NAMALWA (cell line): Measurements from ENCODE around the gene TELO2.
"Not testable (repeated sequence)": the region's sequence is repeated elsewhere in the genome, so short reads cannot be mapped to it uniquely, and the experiment has no call there.

Experiments
- DNase-seq: peaks from one replicate; pipeline ENCODE4 v3.0.0-alpha.2; 2015; ENCODE audit warnings: low spot score

Gene TELO2

DNA sequence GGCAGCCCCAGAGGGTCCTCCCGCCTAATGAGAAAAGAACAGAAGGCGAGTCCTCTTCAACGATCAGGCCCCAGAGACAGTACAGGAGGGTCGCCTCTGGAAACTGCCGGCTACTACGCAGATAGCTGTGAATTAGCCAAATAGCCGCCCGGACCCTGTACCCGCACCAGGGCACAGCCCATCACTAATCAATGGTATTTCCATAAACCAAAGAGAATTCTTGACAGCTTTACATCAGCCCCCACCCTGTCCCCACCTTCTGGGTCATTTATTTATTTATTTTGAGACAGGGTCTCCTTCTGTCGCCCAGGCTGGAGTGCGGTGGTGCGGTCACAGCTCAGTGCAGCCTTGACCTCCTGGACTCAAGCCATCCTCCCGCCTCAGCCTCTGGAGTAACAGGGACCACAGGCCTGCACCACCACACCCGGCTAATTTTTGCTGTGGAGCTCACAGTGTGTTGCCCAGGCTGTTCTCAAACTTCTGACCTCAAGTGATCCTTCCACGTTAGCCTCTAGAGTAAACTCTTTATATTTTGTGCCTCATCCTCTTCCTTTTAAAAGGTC lies 17.5 kb upstream of the TELO2 start:
- DNase-seq: no peak

DNA sequence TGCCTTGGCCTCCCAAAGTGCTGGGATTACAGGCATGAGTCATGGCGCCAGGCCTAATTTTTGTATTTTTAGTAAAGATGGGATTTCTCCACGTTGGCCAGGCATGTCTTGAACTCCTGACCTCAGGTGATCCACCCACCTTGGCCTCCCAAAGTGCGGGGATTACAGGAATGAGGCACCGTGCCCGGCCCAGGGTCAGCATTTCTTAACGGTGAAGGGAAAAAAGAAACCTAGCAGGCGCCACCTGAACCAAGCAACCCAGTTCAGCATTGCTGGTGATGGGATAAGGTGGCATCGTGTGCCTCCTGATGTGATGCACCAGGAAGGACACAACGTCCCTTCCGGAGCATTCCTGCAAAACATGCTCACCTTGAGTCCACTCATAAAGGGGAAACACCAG lies 16.1 kb upstream of the TELO2 start:
- no peak for DNase-seq

DNA sequence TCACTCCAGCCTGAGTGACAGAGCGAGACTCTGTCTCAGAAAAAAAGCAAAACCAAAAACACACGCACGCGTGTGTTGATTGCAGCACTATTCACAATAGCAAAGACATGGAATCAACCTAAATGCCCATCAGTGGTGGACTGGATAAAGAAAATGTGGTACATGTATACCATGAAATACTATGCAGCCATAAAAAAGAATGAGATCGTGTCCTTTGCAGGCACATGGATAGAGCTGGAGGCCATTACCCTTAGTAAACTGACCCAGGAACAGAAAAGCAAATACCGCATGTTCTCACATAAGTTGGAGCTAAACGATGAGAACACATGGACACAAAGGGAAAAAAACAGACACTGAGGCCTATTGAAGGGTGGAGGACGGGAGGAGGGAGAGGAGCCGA lies 14.2 kb upstream of the TELO2 start:
- not testable (repeated sequence) for DNase-seq

DNA sequence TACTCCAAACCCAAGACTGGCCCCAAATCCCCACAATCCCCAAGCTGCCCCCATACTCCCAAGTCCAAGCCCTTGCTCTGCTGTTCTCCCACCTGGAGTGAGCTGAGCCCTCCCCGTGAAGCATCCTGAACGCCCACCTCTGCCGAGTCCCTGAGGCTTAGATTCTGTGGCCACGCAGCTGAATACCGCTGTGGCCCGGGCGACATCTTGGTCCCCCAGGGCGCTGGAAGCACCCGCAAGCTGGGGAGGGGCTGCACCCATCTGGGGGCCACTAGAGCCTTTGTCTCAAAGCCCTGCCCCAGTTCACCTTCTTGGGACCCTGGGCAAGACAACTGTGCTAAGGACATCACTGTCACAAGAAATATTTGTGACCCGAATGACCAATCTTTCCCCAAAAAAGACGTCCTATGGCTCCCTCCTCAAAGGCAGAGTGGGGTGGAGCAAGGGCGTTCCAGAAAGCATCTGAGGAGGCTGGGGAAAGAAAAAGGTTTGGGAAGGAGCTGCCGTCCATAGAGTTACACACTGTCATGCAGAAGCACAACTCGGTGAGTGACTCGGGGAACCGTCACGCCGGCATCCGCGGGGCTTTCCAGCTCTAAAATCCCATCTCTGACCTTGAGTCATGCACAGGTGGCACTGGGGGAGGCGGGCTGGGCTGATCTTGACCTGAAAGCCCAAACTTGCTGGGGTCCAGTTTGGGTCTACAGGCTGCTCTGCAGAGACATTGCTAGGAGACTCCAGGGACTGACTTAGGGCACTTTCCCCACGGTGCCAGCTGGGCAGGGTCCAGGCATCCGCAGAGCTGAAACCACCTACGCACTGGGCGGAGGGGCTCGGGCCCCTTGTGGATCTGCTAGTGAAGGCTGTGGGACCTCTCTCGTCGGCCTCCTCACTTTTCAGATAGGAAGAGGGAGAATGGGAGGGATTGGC lies 11.0 kb upstream of the TELO2 start:
- no peak for DNase-seq

DNA sequence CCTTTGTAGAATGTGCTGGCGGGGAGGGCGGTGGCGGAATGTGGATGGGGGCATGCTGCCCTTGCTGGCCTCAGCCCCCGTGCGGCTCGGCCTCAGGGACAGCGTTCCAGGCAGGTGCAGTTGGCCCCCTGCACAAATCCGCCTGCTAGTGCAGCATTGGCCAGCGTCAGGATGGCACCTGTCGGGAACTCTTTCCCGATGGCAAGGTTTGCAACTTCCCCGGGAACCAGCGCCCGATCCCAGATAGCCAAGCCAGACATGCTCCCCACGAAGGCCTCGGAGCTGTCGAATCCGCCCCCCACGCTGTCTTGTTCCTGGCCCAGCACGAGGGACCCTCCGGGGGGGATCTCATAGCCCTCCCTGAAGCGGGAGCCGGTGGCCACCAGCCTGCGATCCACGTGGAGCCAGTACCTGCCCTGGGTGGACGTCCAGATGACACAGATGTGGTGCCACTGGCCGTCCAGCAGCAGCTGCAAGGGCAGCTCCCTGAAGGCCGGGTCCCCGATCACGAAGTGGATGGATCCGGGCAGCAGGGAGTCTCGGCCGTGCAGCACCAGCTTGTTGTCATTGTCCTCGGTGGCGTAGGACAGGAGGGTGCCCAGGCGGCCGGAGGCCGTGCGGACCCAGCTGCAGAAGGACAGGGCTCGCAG lies 7.2 kb upstream of the TELO2 start:
- no peak for DNase-seq

DNA sequence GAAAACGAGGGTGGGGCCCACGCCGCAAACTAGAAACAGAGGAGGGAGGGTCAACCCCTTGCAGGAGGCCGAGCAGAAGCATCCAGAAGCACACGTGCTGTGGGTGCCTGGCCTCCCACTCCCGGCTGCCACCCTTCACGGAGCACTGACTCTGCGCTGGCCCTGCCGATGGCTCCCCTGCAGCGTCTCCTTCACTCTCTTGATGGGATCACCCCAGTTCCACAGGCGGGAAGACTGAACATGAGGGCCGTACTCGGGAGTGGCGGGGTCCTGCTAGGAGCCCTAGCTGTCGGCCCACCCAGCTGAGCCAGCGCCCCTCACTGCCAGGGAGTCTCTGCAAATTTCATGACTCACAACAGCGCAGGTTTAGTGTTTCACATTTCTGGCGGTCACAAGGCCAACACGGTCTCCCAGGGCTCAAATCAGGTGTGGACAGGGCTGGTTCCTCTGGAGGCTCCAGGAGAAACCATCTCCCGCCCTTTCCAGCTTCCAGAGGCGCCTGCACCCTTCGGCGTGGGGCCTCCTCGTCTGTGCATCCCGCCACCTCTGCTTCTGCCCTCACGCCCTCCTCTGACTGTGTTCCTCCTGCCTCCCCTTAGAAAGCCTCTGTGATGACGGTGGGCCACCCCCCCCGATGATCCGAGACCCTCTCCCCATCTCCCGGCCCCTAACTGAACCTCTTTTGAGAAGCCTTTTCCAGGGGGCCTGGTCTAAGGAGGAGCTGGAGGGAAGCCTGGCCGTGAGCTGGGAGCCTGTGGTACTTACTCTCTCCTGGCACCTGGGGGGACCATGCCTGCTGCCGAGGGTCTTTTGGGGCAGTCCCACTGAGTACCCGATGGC lies 6.4 kb upstream of the TELO2 start:
- no peak for DNase-seq

DNA sequence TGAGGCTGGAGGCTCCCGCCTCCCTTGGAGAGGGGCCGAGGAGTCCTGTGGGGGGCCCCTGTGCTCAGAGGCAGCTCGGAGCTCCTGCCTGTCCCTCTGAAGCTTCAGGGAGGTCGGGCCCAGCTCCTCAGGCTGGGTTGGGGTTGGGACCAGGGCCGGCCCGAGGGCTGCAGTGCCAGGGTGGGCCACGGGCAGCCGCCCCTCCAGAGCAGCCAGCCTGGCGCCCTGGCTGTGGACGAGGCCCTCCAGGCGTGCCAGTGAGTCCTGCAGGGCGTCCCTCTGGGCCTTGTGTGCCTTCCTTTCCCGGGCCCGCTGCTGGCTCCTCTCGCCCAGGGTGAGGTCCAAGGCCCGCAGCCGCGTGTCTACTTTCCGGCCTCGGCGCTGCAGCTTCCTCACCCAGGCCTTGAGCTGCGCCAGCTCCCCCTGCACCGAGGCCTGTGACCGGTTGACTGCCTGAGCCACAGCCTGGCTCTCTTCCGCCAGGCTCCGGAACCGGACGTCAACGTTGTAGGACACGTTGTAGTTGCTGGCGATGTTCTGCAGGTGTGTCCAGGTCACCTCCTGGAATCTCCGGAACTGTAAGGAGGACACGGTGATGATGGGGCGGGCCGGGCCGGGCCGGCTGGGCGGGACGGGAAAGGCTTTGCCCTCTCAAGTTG lies 5.6 kb upstream of the TELO2 start:
- no peak for DNase-seq

DNA sequence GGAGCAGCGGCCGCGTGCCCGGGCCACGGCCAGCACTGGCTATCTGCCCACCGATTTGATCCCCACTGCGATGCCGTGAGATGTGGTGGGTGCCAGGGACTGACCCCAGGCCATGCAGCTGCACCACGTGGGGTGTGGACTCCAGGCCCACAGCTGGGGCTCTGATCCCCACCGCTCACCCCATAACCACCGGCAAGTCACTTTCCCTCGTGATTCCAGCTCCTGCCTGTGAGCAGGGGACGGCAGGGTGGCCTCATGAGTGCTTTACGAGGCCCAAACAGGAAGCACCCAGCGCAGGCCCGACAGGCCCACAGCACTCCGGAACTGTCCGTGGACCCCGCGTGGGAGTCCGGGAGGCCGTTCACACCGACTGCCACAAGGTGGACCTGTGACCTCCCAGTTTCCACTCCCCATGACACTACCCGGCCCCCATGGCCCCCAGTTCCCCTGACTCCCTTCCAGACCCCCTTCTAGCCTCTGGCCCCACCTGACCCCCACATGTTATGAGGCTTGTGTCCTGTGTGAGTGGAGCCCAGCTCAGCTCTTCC lies 5.0 kb upstream of the TELO2 start:
- DNase-seq: no peak

DNA sequence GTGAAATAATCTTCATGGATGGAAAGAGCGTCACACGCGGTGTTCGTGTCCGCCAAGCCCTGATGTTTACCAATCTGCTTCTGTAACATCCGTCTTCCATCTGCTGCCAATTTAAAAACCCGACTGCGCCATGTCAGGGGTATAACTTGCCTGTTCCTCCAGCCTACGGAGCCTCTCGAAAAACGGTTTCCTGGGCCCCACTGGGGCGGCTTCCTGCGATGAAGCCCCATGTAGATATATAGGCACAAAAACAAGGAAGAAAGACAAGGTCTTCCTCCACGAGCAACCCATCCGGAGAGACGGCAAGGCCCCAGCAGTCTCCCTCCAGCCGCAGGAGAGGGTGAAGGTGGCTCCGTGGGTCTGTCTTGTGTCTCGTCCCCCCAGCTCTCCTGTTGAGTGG lies 4.5 kb upstream of the TELO2 start, which contains the start of gene PTX4:
TSS of gene PTX4 (minus strand) at position 326 of the 400 bp plus-strand sequence. CDS start at position 291, 35 bp downstream.
- DNase-seq: no peak

DNA sequence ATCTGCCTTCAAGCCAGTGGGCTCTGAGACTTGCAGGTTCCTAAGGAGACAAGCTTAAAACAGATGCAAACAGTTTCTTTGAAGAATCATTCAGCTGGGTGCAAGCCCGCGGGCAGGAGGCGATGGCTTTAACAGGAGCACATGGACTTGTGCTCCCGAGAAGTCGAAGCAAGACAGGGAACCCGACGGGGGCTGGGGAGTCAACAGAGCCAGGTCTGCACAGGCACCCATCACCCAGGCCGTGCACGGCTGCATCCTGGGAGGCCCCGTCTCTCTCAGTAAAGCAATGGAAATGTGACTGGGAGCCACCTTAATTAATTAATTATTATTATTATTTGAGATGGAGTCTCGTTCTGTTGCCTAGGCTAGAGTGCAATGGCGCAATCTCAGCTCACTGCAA lies 4.1 kb upstream of the TELO2 start:
- no peak for DNase-seq

DNA sequence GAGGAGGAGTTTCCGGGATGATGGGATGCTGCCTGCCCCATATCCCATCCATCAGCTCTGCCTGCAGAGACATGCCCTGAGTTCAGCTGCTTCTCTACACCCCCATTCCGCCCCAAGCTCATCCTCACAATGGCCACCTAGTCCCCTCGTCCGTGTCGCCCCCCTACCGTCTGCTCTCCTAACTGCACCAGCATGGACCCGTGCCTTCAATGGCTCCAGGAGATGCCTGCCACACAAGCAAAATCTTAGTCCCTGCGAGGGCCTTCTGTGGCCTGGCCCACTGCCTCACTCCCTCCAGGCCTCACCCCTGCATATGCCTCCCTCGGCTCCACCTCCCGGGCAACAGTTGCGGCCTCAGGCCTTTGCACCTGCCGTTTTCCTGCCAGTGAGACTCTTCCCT lies 1.8 kb upstream of the TELO2 start:
- no peak for DNase-seq

DNA sequence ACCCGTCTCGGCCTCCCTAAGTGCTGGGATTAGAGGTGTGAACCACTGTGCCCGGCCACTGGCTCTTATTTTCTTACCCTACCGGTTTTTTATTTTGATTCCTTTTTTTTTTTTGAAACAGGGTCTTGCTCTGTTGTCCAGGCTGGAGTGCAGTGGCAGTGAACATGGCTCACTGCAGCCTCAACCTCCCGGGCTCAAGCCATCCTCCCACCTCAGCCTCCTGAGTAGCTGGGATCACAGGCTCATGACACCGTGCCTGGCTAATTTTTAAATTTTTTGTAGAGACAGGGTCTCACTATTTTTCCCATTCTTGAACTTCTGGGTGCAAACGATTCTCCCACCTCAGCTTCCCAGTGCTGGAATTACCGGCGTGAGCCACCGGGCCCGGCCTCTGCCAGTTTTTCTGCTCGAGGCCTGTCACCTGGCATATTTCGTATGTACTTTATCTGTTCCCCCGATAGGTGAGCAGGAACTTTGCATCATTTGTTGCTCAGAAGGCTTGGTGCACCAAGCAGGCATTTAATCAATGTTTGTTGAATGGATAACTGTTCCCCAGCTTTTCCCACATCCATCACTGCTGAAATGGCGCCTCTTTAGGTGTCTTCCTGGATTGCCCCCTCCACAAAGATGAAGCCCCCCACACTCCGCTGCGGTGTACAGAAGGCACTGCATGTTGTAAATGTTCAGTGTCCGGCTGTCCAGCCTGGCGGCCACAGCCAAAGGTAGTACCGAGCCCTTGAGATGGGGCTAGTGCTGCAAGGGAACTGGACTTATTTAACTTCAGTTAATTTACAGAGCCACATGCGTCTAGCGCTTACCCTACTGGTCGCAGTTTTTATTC lies 858 bp upstream of the TELO2 start:
- DNase-seq: no peak

DNA sequence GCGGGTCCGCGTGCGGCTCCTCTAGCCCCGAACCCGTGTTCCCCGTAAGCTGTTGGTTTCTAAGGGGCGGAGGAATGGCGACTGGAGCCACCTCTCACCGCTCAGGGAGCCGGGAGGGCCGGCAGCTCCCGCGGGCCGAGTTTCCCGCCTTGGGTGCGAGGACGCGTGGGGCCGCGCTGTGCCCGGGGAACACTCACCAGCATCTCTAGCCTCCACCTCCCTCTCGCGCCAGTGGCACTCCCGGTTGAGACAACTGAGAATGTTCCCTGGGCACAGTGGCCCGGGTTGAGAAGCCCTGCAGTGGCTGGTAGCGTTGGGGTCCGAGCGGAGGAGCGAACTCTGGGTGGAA lies 560 bp downstream of the TELO2 start:
- DNase-seq: peak; percentile 43

DNA sequence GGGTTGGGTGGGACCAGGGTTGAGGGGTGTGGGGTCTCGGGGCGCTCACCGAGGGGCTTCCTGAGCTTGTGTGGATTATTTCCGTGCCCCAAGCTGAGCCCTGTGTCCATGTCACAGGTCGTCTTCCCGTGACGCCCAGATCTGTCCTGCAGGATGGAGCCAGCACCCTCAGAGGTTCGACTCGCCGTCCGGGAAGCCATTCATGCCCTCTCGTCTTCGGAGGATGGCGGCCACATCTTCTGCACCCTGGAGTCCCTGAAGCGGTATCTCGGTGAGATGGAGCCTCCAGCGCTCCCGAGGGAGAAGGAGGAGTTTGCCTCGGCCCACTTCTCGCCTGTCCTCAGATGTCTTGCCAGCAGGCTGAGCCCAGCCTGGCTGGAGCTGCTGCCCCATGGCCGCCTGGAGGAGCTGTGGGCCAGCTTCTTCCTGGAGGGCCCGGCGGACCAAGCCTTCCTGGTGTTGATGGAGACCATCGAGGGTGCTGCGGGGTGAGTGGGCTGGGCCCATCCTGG lies 1.0 kb downstream of the TELO2 start:
- DNase-seq: peak; percentile 20

DNA sequence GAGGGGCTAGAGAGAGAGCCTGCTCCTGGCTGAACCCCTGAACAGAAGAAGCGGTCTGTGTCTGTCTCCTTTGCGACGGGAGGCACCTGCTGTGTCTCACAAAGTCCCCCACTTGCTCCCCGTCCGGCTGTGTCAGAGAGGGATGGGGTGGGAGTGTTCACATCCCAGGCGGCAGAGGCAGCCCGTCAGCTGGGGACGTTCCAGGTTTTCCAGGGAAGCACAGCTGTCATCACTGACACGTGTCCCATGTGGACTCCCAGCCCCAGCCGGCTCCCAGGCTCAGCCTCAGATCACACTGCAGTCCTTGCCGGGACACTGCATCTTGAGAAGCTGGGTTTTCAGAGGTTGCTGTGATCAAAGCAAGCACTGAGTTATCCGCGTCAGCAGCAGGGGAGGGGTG lies 1.6 kb downstream of the TELO2 start:
- no peak for DNase-seq

DNA sequence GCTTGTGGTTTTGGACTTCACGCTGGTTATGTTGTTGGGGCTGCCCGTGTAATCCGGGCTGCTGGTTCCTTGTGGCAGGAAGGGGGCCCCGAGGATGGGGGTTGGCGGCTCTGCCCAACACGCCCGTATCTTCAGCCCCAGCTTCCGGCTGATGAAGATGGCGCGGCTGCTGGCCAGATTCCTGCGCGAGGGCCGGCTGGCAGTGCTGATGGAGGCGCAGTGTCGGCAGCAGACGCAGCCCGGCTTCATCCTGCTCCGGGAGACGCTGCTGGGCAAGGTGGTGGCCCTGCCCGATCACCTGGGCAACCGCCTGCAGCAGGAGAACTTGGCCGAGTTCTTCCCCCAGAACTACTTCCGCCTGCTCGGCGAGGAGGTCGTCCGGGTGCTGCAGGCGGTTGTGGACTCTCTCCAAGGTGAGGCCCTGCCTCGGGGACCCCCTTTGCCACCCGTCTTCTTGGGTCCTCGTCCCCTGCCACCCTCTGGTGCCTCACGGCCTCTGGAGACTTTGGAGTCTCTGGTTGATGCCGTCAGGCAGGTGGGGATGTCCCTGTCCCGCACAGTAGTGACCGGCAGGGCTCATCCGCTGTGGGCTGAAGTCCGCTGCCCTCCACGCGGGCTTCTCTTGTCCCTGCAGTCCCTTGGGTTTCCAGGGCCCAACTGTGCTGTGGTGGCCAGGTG lies 2.2 kb downstream of the TELO2 start:
- DNase-seq: no peak

DNA sequence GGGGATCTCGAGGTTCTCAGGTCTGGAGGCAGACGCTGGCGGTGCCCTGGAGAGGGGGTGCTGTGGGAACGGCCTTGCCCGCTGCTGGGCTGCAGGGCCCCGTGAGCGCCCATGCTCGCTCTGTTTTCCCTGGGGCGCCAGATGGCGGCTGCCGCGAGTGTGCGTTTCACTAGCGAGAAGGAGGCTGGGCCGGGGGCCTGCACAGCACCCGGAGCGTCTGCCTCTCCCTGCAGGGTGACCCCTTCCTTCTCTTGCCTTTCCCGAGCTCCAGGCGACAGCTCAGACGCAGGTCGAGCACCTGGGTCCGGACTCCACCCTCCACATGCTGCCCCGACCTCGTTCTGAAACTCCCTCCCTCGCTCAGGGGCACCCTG lies 2.7 kb downstream of the TELO2 start:
- no peak for DNase-seq

DNA sequence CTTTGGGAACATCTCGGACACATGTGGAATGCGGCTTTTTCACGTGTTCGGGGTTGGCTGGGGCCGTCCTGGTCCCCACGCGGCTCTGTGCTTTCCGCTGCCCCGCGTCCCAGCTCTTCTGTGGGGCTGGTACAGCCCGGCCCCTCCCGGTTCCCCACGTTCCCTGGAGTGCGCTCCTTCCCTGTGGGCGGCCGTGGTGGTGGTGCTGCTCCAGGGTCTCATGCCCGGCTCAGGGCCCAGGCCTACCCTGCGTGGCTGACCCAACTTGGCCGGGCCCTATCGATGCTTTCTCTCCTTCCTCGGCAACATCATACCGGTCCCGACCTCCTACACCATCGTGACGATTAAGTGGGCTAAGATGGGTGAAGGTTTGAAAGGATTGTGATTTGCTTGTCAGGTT lies 3.3 kb downstream of the TELO2 start:
- DNase-seq: no peak

DNA sequence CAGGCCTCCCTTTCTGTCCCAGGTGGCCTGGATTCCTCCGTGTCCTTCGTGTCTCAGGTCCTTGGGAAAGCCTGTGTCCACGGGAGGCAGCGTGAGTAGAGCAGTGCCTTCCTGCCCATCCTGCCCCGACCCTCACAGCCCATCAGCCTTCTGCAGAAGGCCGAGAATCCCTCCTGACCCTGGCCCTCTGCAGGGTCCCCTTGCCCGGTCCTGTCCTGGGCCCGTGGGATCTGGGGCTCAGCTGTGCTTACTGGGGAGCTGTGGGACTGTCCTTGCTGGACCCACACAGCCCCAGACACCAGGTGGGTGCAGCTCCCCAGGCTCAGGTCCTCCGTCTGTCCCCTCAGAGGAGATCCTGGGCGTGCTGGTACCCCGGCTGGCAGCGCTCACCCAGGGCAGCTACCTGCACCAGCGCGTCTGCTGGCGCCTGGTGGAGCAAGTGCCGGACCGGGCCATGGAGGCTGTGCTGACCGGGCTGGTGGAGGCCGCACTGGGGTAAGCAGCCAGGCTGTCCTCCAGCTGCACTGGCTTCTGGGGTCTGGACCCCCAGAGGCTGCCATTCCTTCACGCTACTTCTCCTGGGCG lies 3.9 kb downstream of the TELO2 start:
- DNase-seq: no peak
